ENCODE data around the gene DOHH.

The DOHH gene, protein sequence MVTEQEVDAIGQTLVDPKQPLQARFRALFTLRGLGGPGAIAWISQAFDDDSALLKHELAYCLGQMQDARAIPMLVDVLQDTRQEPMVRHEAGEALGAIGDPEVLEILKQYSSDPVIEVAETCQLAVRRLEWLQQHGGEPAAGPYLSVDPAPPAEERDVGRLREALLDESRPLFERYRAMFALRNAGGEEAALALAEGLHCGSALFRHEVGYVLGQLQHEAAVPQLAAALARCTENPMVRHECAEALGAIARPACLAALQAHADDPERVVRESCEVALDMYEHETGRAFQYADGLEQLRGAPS

DNA sequence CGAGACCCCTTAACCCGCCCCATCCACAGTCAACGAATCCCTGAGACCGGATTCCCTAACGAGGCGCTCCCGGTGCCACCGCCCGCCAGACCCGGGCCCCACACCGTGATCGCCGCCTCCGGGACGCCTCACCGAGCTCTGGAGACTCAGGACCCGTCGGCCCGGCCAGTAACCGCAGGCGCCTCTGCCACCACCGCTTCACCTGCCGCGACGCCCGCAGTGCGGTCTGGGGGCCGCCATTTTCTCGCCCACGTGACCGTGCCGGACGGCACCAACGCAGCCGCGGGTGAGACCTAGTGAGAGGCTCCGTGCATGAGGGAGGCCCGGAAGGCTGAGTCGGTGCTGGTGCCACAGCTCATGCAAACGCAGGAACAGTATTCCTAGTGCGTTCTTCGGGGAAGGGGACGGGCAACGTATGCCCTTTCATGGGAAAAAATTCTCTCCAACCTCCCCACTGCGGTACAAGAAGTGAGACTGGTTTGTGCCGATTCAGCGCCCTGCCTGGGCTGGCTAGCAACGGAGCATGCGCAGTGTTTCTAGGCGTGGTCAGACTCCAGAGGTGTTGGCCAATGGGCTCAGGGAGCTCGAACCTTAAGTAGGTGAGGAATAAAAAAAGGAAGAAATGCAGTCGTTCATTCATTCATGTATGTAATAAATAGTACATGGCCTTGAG is at the start of gene DOHH:
TSS of gene DOHH (minus strand) at position 246 of the 673 bp plus-strand sequence. CDS start 3,860 bp downstream, outside the sequence.
- DNase-seq (ENCODE audit: extremely low read depth in 1 of 2, low read depth in 1 of 2), result peak; percentile 91 to 95

GRCh38 chr19:3549816-3550215 is 49.3 kb upstream of the DOHH start:
- DNase-seq (ENCODE audit: extremely low read depth in 1 of 2, low read depth in 1 of 2), result no peak

DNA sequence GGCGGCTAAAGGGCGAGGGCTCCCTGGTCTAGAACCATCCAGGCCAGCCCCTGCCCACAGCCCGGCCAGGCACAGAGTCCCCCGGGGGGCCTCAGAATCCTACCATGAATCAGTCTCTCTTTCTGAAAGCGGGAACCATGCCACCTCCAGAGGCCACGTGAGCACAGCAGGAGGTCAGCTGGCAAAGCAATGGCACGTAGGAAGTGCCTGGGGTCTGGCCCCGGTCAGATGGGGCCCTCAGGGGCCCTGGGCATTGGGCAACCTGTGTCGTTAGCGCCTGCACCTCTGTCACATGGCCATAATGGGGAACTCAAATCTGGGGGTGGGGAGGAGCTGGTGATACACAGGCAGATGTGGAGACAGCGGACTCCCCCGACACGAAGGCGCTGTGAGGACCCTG is 48.1 kb upstream of the DOHH start:
- DNase-seq (ENCODE audit: extremely low read depth in 1 of 2, low read depth in 1 of 2), result no peak

DNA sequence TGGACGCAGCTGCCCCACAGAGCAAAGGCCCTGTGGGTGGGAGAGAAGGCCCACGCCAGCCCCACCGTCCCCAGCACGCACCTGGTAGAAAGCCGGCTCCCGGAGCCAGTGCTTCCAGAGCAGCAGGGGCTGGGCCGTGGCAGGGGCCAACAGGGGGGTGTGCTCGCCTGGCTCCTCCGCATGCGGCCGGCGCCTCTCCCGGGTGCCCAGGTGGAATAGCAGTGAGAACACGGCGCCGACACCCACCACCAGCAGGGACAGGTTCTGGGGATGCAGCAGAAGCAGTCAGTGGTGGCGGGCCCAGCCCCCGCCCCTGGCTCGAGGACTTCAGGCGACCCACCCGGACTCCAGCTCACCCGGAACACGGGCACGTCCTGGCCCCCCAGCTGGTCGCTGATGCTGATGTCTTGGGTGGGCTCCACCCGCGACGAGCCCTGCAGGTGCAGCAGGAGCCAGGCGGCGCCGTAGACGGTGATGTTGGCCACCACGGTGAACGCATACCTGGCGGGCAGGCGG is 47.4 kb upstream of the DOHH start:
- no peak for DNase-seq (ENCODE audit: extremely low read depth in 1 of 2, low read depth in 1 of 2)

- no peak for DNase-seq (ENCODE audit: extremely low read depth in 1 of 2, low read depth in 1 of 2)
Measured at GRCh38 chr19:3547301-3547731, 46.8 kb upstream of the DOHH start.

GRCh38 chr19:3546119-3546518 is 45.6 kb upstream of the DOHH start:
- DNase-seq (ENCODE audit: extremely low read depth in 1 of 2, low read depth in 1 of 2), result no peak

GRCh38 chr19:3545669-3546034 is 45.2 kb upstream of the DOHH start:
- DNase-seq (ENCODE audit: extremely low read depth in 1 of 2, low read depth in 1 of 2), result no peak

- DNase-seq (ENCODE audit: extremely low read depth in 1 of 2, low read depth in 1 of 2), result peak; percentile 50 to 71
Measured at GRCh38 chr19:3544742-3545668, 44.5 kb upstream of the DOHH start.

- DNase-seq (ENCODE audit: extremely low read depth in 1 of 2, low read depth in 1 of 2), result no peak
Measured at GRCh38 chr19:3544058-3544376, 43.5 kb upstream of the DOHH start.

GRCh38 chr19:3543150-3544057 is 42.9 kb upstream of the DOHH start:
- no peak for DNase-seq (ENCODE audit: extremely low read depth in 1 of 2, low read depth in 1 of 2)

DNA sequence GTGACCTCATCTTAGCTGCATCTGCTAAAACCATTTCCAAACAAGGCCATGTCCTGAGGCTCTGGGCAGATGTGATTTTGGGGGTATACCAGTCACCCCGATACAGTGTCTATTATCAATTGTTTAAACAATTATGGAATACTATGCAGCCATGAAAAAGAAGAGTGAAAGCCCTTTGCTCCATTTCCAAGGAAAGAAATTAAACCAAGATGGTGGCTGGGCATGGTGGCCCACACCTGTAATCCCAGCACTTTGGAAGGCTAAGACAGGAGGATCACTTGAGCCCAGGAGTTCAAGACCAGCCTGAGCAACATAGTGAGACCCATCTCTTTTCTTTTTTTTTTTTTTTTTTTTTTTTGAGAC is 39.3 kb upstream of the DOHH start:
- DNase-seq (ENCODE audit: extremely low read depth in 1 of 2, low read depth in 1 of 2), result no peak

DNA sequence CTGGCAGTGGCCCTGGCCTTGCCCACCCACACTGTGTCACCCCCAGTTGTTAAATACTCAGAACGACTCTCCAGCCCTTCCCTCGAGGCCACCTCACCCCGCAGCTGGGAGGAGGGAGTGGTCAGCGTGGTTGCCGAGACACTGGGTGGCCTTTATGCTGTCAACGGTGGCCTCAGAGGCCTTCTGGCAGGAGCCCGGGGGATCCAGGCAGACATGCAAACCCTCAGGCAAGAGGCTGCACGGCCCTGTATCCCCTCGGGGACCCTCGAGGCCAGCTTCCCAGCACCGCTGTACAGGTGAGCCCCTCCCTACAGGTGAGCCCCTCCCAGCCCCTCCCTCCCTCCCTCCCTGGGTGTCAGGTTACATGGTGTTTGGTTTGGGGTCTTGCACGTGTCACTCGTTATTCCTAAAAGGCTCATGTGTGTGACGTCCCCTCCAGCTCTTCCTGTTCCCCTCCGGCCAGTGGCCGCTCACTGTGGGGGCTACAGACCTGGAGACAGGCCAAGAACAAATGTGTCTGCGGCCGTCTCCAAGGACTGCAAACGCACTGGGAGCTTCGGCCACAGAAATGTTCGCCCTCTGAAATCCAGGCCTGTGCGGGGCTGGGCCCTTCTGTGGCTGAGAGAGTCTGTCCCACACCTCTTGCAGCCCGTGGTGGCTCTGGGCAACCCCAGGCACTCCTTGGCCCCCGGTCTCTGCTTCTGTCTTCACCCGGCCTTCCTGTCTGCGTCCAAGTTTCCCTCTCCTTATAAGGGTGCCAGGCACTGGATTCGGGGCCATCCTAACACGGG is 38.7 kb upstream of the DOHH start, which contains the start of gene TEKTIP1:
TSS of gene TEKTIP1 (plus strand) at position 210 of the 791 bp plus-strand sequence. CDS start at position 214, 4 bp downstream.
- no peak for DNase-seq (ENCODE audit: extremely low read depth in 1 of 2, low read depth in 1 of 2)

GRCh38 chr19:3538258-3538929 is 37.9 kb upstream of the DOHH start:
- no peak for DNase-seq (ENCODE audit: extremely low read depth in 1 of 2, low read depth in 1 of 2)

DNA sequence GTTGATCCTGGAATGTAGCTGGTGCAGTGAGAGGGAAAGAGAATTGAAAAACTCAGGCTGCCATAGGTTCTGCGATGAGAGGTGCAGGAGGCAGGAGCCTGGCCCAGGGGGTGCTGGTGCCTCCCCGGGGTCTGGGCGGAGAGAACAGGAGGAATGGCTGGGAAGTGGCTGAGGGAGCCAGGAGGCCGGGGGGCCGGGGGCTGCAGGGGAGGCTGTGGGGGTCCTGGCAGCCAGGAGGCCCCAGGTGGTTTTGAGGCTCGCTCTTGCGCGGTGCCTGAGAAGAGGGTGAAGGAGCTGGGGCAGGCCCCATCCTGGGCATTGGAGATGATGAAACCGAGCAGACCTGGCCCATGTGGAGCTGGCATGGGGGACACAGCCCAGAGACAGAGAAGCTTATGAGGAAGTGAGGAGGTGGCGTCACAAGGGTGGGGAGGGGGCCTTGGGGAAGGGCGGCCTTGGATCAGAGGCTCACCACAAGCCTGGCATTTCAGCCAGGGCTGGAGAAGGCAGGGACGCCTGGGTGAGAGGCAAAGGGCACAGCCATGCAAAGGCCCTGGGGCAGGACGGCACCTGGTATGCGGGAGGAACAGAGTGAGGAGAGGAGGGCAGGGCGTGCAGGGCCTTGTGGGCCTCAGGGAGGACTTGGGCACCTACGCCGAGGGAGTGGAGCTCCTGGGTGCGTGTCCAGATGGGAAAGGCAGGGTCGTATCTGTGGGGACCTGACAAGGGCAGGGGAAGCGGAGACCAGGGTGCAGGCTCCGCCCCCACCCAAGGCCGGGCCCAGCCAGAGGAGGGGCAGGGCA is 37.2 kb upstream of the DOHH start:
- no peak for DNase-seq (ENCODE audit: extremely low read depth in 1 of 2, low read depth in 1 of 2)

- DNase-seq (ENCODE audit: extremely low read depth in 1 of 2, low read depth in 1 of 2), result no peak
Measured at GRCh38 chr19:3537101-3537437, 36.6 kb upstream of the DOHH start.

DNA sequence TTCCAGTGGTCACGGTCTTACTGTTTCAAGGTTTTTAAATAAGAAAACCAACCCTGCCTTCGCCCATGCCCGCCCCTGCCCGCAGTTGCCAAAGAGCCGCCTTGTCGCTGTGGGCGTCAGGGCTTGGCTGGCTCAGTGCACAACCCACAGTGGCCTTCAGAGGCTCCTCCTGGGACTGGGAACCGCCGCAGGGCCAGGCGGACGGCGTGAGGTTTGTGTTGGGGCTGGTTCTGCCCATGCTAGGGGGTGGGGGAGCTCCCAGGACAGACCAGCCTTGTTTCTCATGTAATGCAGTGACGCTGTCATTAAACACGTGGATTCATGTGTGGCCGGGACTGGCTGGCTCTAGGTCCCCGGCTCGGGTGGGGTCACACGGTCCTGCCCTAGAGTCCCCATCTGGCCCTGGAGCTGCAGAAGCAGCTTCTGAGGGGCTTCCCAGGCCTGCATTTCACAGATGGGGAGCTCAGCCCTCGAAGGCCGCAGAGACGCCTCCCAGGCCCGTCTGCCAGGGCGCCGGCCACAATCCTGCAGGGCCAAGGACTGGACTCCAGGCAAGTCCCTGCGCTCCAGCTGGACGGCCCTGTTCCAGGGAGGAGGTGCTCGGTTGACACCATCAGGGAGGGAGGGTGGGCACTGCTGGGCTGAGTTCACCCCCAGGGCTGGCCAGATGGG is 36.1 kb upstream of the DOHH start:
- no peak for DNase-seq (ENCODE audit: extremely low read depth in 1 of 2, low read depth in 1 of 2)

- no peak for DNase-seq (ENCODE audit: extremely low read depth in 1 of 2, low read depth in 1 of 2)
Measured at GRCh38 chr19:3535981-3536380, 35.5 kb upstream of the DOHH start.

DNA sequence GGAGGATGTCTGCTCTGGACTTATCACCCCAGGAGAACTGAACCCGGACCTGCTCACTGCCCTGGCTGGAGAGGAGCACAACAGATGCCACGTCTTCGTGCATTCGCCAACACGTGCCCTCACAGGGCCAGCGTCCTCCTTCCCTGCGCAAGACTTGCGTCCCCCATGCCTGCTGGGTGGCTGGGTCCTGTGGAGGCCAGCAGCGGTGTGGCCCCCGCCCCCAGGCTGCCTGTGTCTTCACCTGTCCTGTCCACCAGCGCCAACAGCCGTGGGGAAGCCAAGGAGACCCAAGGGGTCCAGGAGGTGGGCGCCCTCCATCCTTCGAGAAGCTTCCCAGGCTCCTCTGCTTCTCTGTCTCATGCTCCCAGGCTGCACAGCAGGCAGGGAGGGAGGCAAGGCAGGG is 35.1 kb upstream of the DOHH start:
- no peak for DNase-seq (ENCODE audit: extremely low read depth in 1 of 2, low read depth in 1 of 2)

Data from activated CD8-positive, alpha-beta memory T cell treated with anti-CD3 and anti-CD28 coated beads for 1 hour (primary cell).